Gastrocnemius medialis (tissue), 4 donors: Measurements from ENCODE around the gene CHRNA3. TPM values are rescaled to one million over a fixed set of nuclear protein-coding genes. Genes with fewer than 3 reads are reported as not detected.
"Not testable (repeated sequence)": the region's sequence is repeated elsewhere in the genome, so short reads cannot be mapped to it uniquely, and the experiment has no call there.

ENCODE experiments used
- ATAC-seq, 2 donors: fragments of 150-250 bp; one replicate each; pipeline ENCODE4 v1.9.1; 2016
- DNase-seq, 2 donors: peaks; one replicate each; pipeline ENCODE4 v3.0.0-alpha.2; 2019
- H3K27ac ChIP-seq, 4 donors: fragments of 200-600 bp; sonication (generic); 1 replicate in 1 of 4; 2 replicates in 3 of 4; pipeline ENCODE4 v1.5.1; 2016 to 2018; ENCODE audit warnings: mild to moderate bottlenecking in 2 of 4, moderate library complexity in 1 of 4
- H3K27me3 ChIP-seq, 3 donors: fragments of 200-600 bp; sonication (generic) in 2 of 3; 1 replicate in 1 of 3; 2 replicates in 2 of 3; pipeline versions ENCODE4 v1.5.1 to v1.6.0; 2016 to 2019; ENCODE audit warnings: mild to moderate bottlenecking in 1 of 3, moderate library complexity in 1 of 3
- H3K36me3 ChIP-seq, 2 donors: fragments of 200-600 bp; sonication (generic) in 1 of 2; one replicate each; pipeline ENCODE4 v1.5.1; 2017 to 2018
- H3K4me1 ChIP-seq, 2 donors: fragments of 200-600 bp; sonication (generic) in 1 of 2; one replicate each; pipeline ENCODE4 v1.5.1; 2016 to 2017; ENCODE audit warnings: mild to moderate bottlenecking in 2 of 2
- H3K4me3 ChIP-seq, 4 donors: fragments of 200-600 bp; sonication (generic) in 3 of 4; 1 replicate in 1 of 4; 2 replicates in 3 of 4; pipeline ENCODE4 v1.5.1; 2016 to 2019; ENCODE audit warnings: mild to moderate bottlenecking in 2 of 4
- H3K9me3 ChIP-seq, 3 donors: fragments of 200-600 bp; sonication (generic) in 2 of 3; 1 replicate in 1 of 3; 2 replicates in 2 of 3; pipeline ENCODE4 v1.5.1; 2016 to 2019
- CTCF ChIP-seq, 5 experiments: fragments of 450-650 bp in 3 of 5; fragments of 200-600 bp in 2 of 5; sonication (generic) in 2 of 5; IDR thresholded peaks in 4 of 5; conservative IDR thresholded peaks in 1 of 5; 1 replicate in 4 of 5; 2 replicates in 1 of 5; pipeline ENCODE4 v1.5.1; 2016 to 2019; ENCODE audit warnings: antibody characterized with exemption in 5 of 5, mild to moderate bottlenecking in 3 of 5, moderate library complexity in 3 of 5
- POLR2A ChIP-seq, 2 donors: fragments of 450-650 bp; IDR thresholded peaks; one replicate each; pipeline ENCODE4 v1.6.1; 2017; ENCODE audit warnings: antibody characterized with exemption in 2 of 2, mild to moderate bottlenecking in 2 of 2, moderate library complexity in 2 of 2
- in situ Hi-C, 4 donors: fragments of 200-750 bp; cut with MboI; loops; one replicate each; pipeline versions ENCODE4 v1.15.0 to v1.8.0; 2017; ENCODE audit warnings: low sequenced_read_pairs in 4 of 4
- intact Hi-C: fragments of 100-400 bp; cut with DNase I; formaldehyde crosslinking; loops from one replicate; pipeline ENCODE4 v1.15.1; 2023; ENCODE audit warnings: low total_unique reads
- total RNA-seq, 4 donors: library from RNA; depleted of rRNA; stranded (reverse); fragments of >200 nt; gene quantifications; one replicate each; pipeline versions ENCODE4 v1.1.0 to v1.2.3, GENCODE V29; 2016

Gene CHRNA3
- total RNA-seq, 4 donors from 2014 or later, result 0.11 TPM; not detected in 3

GRCh38 chr15:78561490-78561889 is 59.3 kb downstream of the CHRNA3 start:
- no peak for DNase-seq
- no peak for ATAC-seq
- no peaks in the 10 kb centered on the region for H3K9me3 ChIP-seq
- H3K27ac ChIP-seq, result no peak overlapping the region
- in situ Hi-C loops (no loop called here), intact Hi-C loops (no loop called here)
- no peak overlapping the region for H3K4me3 ChIP-seq
- no peak for TF ChIP-seq POLR2A (IDR thresholded peaks at IDR 0.05)
- TF ChIP-seq CTCF (IDR thresholded peaks at IDR 0.05 in 4 of 5, conservative IDR thresholded peaks at IDR 0.05 in 1 of 5), result no peak
- H3K27me3 ChIP-seq, result peaks cover 0 to 5% (median under 1%) of the 10 kb centered on the region in 3 donors
- H3K36me3 ChIP-seq, result no peaks in the 10 kb centered on the region
- H3K4me1 ChIP-seq, result peaks cover 16 to 23% of the 10 kb centered on the region in 2 donors

GRCh38 chr15:78560201-78560600 is 60.6 kb downstream of the CHRNA3 start:
- H3K27ac ChIP-seq, in situ Hi-C loops, H3K36me3 ChIP-seq, DNase-seq, ATAC-seq, H3K9me3 ChIP-seq, intact Hi-C loops, H3K4me3 ChIP-seq, H3K27me3 ChIP-seq: not testable (repeated sequence)
- peaks cover 9 to 14% of the 10 kb centered on the region in 2 donors for H3K4me1 ChIP-seq

- no peak for DNase-seq
- no peak for TF ChIP-seq POLR2A (IDR thresholded peaks at IDR 0.05)
- H3K9me3 ChIP-seq, result no peaks in the 10 kb centered on the region
- H3K4me1 ChIP-seq, result no peaks in the 10 kb centered on the region
- intact Hi-C loops (no loop called here), in situ Hi-C loops (no loop called here)
- peaks cover 2 to 35% of the 10 kb centered on the region in 2 donors for H3K36me3 ChIP-seq
- no peak overlapping the region for H3K4me3 ChIP-seq
- no peaks in the 10 kb centered on the region for H3K27me3 ChIP-seq
- no peak overlapping the region for H3K27ac ChIP-seq
- ATAC-seq, result no peak
Observed at GRCh38 chr15:78552597-78552996, 68.2 kb downstream of the CHRNA3 start.

- ATAC-seq (no peak), DNase-seq (no peak)
- intact Hi-C loops, result no loop called here
Observed at GRCh38 chr15:78551902-78552301, 68.9 kb downstream of the CHRNA3 start.

GRCh38 chr15:78550815-78551214 is 70.0 kb downstream of the CHRNA3 start:
- Histone ChIP-seq H3K4me1 (no peaks in the 10 kb centered on the region), H3K27ac (no peak overlapping the region), H3K4me3 (no peak overlapping the region), H3K36me3 (peaks cover 3 to 53% of the 10 kb centered on the region in 2 donors), H3K27me3 (no peaks in the 10 kb centered on the region), H3K9me3 (no peaks in the 10 kb centered on the region)
- TF ChIP-seq POLR2A (IDR thresholded peaks at IDR 0.05), result no peak
- TF ChIP-seq CTCF (IDR thresholded peaks at IDR 0.05 in 4 of 5, conservative IDR thresholded peaks at IDR 0.05 in 1 of 5), result no peak
- intact Hi-C loops (no loop called here), in situ Hi-C loops (no loop called here)
- DNase-seq, result no peak
- ATAC-seq, result no peak

More at GRCh38 chr15:78551902-78552301, 68.9 kb downstream of the CHRNA3 start:
- Histone ChIP-seq H3K27ac (no peak overlapping the region), H3K36me3 (peaks cover 3 to 42% of the 10 kb centered on the region in 2 donors), H3K4me3 (no peak overlapping the region), H3K9me3 (no peaks in the 10 kb centered on the region), H3K4me1 (no peaks in the 10 kb centered on the region), H3K27me3 (no peaks in the 10 kb centered on the region)
- no peak for TF ChIP-seq POLR2A (IDR thresholded peaks at IDR 0.05)
- TF ChIP-seq CTCF (IDR thresholded peaks at IDR 0.05 in 4 of 5, conservative IDR thresholded peaks at IDR 0.05 in 1 of 5), result no peak
- in situ Hi-C loops, result no loop called here

- DNase-seq, result no peak
- no peaks in the 10 kb centered on the region for H3K27me3 ChIP-seq
- peaks cover 8 to 59% of the 10 kb centered on the region in 2 donors for H3K36me3 ChIP-seq
- ATAC-seq, result no peak
- no peaks in the 10 kb centered on the region for H3K9me3 ChIP-seq
- intact Hi-C loops (no loop called here), in situ Hi-C loops (no loop called here)
- no peak overlapping the region for H3K27ac ChIP-seq
- no peak overlapping the region for H3K4me3 ChIP-seq
- H3K4me1 ChIP-seq, result no peaks in the 10 kb centered on the region
- no peak for TF ChIP-seq CTCF (IDR thresholded peaks at IDR 0.05 in 4 of 5, conservative IDR thresholded peaks at IDR 0.05 in 1 of 5)
- no peak for TF ChIP-seq POLR2A (IDR thresholded peaks at IDR 0.05)
Observed at GRCh38 chr15:78550194-78550593, 70.6 kb downstream of the CHRNA3 start.
